Measurements from ENCODE around the gene ELF4. TPM values are rescaled to one million over a fixed set of nuclear protein-coding genes. Genes with fewer than 3 reads are reported as not detected.
A peak's percentile ranks its signal among the peaks of the same experiment; 100 is the strongest.

The ELF4 gene
- total and polyA plus RNA-seq, 2 of the 13 experiments (the other 11 are each of a cell fraction or from before 2014, with no cell fraction given), result 1.3 to 2.6 TPM

DNA sequence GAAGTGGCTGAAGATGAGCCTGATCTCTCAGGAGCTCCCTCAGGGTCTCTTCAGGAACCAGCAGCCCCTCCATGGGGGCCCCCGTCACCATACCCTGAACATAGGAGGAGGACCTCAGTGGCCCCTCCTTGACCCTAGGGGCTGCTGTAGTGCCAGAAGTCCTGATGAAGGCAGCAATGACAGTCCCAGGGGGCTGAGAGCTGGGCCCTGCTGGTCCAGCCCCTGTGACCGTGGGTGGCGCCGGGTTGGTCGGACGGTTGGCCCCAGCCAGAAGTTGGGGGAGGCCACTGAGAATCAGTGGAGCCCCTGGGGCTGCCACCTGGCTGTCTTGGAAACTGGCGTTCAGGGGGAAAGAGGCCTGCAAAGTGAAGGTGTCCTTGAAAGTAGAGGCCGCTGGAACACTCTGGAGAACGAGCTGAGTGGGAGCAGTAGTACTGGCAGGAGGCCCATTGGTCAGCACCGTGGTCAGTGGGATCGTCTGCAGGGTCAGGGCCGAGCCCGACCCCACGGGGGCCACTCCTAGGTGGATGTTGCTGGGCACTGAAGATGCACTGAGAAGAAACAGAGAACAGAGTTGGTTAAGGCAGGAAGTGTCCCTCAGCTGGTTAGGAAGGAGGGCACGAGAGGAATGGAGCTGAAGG lies 43.2 kb downstream of the ELF4 start:
- intact Hi-C loops (cut with micrococcal nuclease; ENCODE audit: unreplicated experiment), result no loop called here
- no CpG with 5 or more reads among the region's 15 CpGs for WGBS (ENCODE audit: low lambda C conversion rate)
- no peak overlapping the region for H3K9ac ChIP-seq (ENCODE audit: insufficient read depth, low read depth, low read length)
- POLR2A ChIA-PET, result no interaction called here
- FAIRE-seq, result no peak
- ATAC-seq, result no peak
- H3K36me3 ChIP-seq (replicated peaks in 1 of 2; ENCODE audit: control insufficient read depth in 1 of 2, insufficient read depth in 2 of 2, low read length in 2 of 2), result no peaks in the 10 kb centered on the region
- no peak for DNase-seq (ENCODE audit: low spot score)
- no peak overlapping the region for H3K4me2 ChIP-seq (ENCODE audit: low read depth, low read length)
- H3K27me3 ChIP-seq (ENCODE audit: control insufficient read depth in 1 of 2, insufficient read depth in 2 of 2, low read length in 2 of 2), result no peaks in the 10 kb centered on the region
- peaks cover 14% of the 10 kb centered on the region for H3K4me1 ChIP-seq (ENCODE audit: insufficient read depth, low read length)
- in situ Hi-C loops (cut with HindIII; ENCODE audit: extremely low pct_ligation_motif_present, low pct_unique_long_range_greater_than_20kb), result loop anchor here (25.0 kb wide), 1 partner anchor 455 kb away; no protein-coding TSS in a partner anchor
- no peaks in the 10 kb centered on the region for H4K20me1 ChIP-seq (ENCODE audit: insufficient read depth, low read length)
- CTCF ChIA-PET (ENCODE audit: low intra/inter-chr PET ratio, low total read pairs), result no interaction called here
- no peaks in the 10 kb centered on the region for H3K9me3 ChIP-seq (ENCODE audit: low read length)
- BruUV-seq (replicated peaks), result no TSS peak
- H3K4me3 ChIP-seq (replicated peaks in 1 of 3; ENCODE audit: insufficient read depth in 1 of 3, low read depth in 2 of 3, low read length in 3 of 3), result no peak overlapping the region
- TF ChIP-seq ZHX2 (IDR thresholded peaks at IDR 0.05; ENCODE audit: low read depth) (no peak), ZHX2 (CRISPR knock-in tag; IDR thresholded peaks at IDR 0.05; ENCODE audit: borderline replicate concordance) (no peak), SSRP1 (CRISPR knock-in tag; IDR thresholded peaks at IDR 0.05) (no peak), HMGXB3 (CRISPR knock-in tag; IDR thresholded peaks at IDR 0.05; ENCODE audit: borderline replicate concordance) (no peak), ZC3H4 (CRISPR knock-in tag; IDR thresholded peaks at IDR 0.05; ENCODE audit: borderline replicate concordance) (no peak), RELA (CRISPR knock-in tag; IDR thresholded peaks at IDR 0.05) (0 out of 2 replicates have a peak, but pooled peaks have one; percentile 71), ZNF768 (CRISPR knock-in tag; IDR thresholded peaks at IDR 0.05) (peak; percentile 76), ATAD3A (CRISPR knock-in tag; IDR thresholded peaks at IDR 0.05) (no peak)
- TF ChIP-seq, protein P1, sequence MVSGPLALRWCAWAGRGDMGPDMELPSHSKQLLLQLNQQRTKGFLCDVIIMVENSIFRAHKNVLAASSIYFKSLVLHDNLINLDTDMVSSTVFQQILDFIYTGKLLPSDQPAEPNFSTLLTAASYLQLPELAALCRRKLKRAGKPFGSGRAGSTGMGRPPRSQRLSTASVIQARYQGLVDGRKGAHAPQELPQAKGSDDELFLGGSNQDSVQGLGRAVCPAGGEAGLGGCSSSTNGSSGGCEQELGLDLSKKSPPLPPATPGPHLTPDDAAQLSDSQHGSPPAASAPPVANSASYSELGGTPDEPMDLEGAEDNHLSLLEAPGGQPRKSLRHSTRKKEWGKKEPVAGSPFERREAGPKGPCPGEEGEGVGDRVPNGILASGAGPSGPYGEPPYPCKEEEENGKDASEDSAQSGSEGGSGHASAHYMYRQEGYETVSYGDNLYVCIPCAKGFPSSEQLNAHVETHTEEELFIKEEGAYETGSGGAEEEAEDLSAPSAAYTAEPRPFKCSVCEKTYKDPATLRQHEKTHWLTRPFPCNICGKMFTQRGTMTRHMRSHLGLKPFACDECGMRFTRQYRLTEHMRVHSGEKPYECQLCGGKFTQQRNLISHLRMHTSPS (CRISPR knock-in tag; IDR thresholded peaks at IDR 0.05; ENCODE audit: low read depth), result no peak
- H3K79me2 ChIP-seq (ENCODE audit: insufficient read depth, low read length), result no peaks in the 10 kb centered on the region
- no peak overlapping the region for H3K27ac ChIP-seq (ENCODE audit: extremely low read length, insufficient read depth, low read length)
- H2AFZ ChIP-seq (ENCODE audit: low read length), result no peak overlapping the region

Data from HepG2 (cell line).